ENCODE results near the gene PPCS.

DNA sequence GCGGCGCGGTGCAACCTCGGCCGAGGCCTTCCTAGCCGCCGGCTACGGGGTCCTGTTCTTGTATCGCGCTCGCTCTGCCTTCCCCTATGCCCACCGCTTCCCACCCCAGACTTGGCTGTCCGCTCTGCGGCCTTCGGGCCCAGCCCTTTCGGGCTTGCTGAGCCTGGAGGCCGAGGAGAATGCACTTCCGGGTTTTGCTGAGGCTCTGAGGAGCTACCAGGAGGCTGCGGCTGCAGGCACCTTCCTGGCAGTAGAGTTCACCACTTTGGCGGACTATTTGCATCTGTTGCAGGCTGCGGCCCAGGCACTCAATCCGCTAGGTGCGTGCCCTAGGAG is 379 bp downstream of the PPCS start:
- TF ChIP-seq EZH2 (IDR thresholded peaks at IDR 0.05) = no peak
- TF ChIP-seq, protein P1, sequence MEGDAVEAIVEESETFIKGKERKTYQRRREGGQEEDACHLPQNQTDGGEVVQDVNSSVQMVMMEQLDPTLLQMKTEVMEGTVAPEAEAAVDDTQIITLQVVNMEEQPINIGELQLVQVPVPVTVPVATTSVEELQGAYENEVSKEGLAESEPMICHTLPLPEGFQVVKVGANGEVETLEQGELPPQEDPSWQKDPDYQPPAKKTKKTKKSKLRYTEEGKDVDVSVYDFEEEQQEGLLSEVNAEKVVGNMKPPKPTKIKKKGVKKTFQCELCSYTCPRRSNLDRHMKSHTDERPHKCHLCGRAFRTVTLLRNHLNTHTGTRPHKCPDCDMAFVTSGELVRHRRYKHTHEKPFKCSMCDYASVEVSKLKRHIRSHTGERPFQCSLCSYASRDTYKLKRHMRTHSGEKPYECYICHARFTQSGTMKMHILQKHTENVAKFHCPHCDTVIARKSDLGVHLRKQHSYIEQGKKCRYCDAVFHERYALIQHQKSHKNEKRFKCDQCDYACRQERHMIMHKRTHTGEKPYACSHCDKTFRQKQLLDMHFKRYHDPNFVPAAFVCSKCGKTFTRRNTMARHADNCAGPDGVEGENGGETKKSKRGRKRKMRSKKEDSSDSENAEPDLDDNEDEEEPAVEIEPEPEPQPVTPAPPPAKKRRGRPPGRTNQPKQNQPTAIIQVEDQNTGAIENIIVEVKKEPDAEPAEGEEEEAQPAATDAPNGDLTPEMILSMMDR (IDR thresholded peaks at IDR 0.05 in 2 of 3, conservative IDR thresholded peaks at IDR 0.05 in 1 of 3; ENCODE audit: borderline replicate concordance in 1 of 3, insufficient read depth in 1 of 3, low read depth in 2 of 3, low read length in 2 of 3) = no peak
- no peak for TF ChIP-seq TCF7L2 (IDR thresholded peaks at IDR 0.05; ENCODE audit: borderline replicate concordance, extremely low read depth, insufficient read depth, insufficient read length)
- TF ChIP-seq, protein P2, sequence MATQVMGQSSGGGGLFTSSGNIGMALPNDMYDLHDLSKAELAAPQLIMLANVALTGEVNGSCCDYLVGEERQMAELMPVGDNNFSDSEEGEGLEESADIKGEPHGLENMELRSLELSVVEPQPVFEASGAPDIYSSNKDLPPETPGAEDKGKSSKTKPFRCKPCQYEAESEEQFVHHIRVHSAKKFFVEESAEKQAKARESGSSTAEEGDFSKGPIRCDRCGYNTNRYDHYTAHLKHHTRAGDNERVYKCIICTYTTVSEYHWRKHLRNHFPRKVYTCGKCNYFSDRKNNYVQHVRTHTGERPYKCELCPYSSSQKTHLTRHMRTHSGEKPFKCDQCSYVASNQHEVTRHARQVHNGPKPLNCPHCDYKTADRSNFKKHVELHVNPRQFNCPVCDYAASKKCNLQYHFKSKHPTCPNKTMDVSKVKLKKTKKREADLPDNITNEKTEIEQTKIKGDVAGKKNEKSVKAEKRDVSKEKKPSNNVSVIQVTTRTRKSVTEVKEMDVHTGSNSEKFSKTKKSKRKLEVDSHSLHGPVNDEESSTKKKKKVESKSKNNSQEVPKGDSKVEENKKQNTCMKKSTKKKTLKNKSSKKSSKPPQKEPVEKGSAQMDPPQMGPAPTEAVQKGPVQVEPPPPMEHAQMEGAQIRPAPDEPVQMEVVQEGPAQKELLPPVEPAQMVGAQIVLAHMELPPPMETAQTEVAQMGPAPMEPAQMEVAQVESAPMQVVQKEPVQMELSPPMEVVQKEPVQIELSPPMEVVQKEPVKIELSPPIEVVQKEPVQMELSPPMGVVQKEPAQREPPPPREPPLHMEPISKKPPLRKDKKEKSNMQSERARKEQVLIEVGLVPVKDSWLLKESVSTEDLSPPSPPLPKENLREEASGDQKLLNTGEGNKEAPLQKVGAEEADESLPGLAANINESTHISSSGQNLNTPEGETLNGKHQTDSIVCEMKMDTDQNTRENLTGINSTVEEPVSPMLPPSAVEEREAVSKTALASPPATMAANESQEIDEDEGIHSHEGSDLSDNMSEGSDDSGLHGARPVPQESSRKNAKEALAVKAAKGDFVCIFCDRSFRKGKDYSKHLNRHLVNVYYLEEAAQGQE (IDR thresholded peaks at IDR 0.05; ENCODE audit: low read depth) = no peak
- TF ChIP-seq POLR2A (IDR thresholded peaks at IDR 0.05; ENCODE audit: borderline replicate concordance, extremely low read depth, insufficient read depth, insufficient read length) = no peak
- no peak for TF ChIP-seq MAX (IDR thresholded peaks at IDR 0.05)
- no peak for TF ChIP-seq ZBTB33 (IDR thresholded peaks at IDR 0.05; ENCODE audit: extremely low read depth, insufficient replicate concordance, low read length)
- TF ChIP-seq POLR2AphosphoS5 (IDR thresholded peaks at IDR 0.05; ENCODE audit: low read depth, low read length) = no peak
- no peak for TF ChIP-seq RAD21 (IDR thresholded peaks at IDR 0.05; ENCODE audit: low read depth)
- no peak for TF ChIP-seq SIN3A (IDR thresholded peaks at IDR 0.05; ENCODE audit: low read depth)

Data from HCT116 (cell line).